Neural cell (in vitro differentiated cells): ENCODE measurements around the gene FHL2. TPM values are rescaled to one million over a fixed set of nuclear protein-coding genes. Genes with fewer than 3 reads are reported as not detected.

Experiments
- H2AFZ ChIP-seq: fragments of 200-600, 300-800 bp; sonication (generic), shearing (Covaris generic); 2 replicates; pipeline ENCODE4 v1.6.0; 2014; ENCODE audit warnings: low read depth, mild to moderate bottlenecking, antibody characterized with exemption, low read length, moderate library complexity
- H3F3A ChIP-seq: fragments of 200-600 bp; shearing (Covaris generic); 2 replicates; pipeline ENCODE4 v1.6.1; 2016; ENCODE audit warnings: mild to moderate bottlenecking, moderate library complexity, mixed read lengths, antibody characterized with exemption, low read length; ENCODE audit not compliant: insufficient read depth, poor library complexity, severe bottlenecking
- H3K27ac ChIP-seq: fragments of 200-600, 300-800 bp; sonication (generic), shearing (Covaris generic); 2 replicates; pipeline ENCODE4 v1.5.1; 2014; ENCODE audit warnings: mild to moderate bottlenecking, low read length, moderate library complexity
- H3K27me3 ChIP-seq: fragments of 300-800, 200-600 bp; sonication (generic), shearing (Covaris generic); 2 replicates; pipeline ENCODE4 v1.6.0; 2014; ENCODE audit warnings: mild to moderate bottlenecking, low read depth, low read length, moderate library complexity; ENCODE audit not compliant: insufficient read depth
- H3K36me3 ChIP-seq: fragments of 300-800, 200-600 bp; sonication (generic), shearing (Covaris generic); 2 replicates; pipeline ENCODE4 v1.5.1; 2014; ENCODE audit warnings: mild to moderate bottlenecking, antibody characterized with exemption, low read length, moderate library complexity; ENCODE audit not compliant: insufficient read depth
- H3K4me2 ChIP-seq: fragments of 300-800, 200-600 bp; sonication (generic), shearing (Covaris generic); 2 replicates; pipeline ENCODE4 v1.6.0; 2014; ENCODE audit warnings: mild to moderate bottlenecking, low read length
- H3K4me3 ChIP-seq: fragments of 300-800, 200-600 bp; sonication (generic), shearing (Covaris generic); 2 replicates; pipeline ENCODE4 v1.5.1; 2014; ENCODE audit warnings: mild to moderate bottlenecking, low read length, moderate library complexity
- H3K79me2 ChIP-seq: fragments of 200-600 bp; shearing (Covaris generic); replicated peaks from 2 replicates; pipeline ENCODE4 v1.6.0; 2014; ENCODE audit warnings: mild to moderate bottlenecking, low read length, moderate library complexity; ENCODE audit not compliant: insufficient read depth
- H3K9ac ChIP-seq: fragments of 300-800, 200-600 bp; sonication (generic), shearing (Covaris generic); 2 replicates; pipeline ENCODE4 v1.6.1; 2016; ENCODE audit warnings: mild to moderate bottlenecking, low read length, mixed read lengths
- H3K9me2 ChIP-seq: fragments of 200-600 bp; shearing (Covaris generic); 2 replicates; pipeline ENCODE4 v1.6.1; 2016; ENCODE audit warnings: mild to moderate bottlenecking, low read length, mixed read lengths; ENCODE audit not compliant: insufficient read depth
- H3K9me3 ChIP-seq: fragments of 200-600, 300-800 bp; sonication (generic), shearing (Covaris generic); 2 replicates; pipeline ENCODE4 v1.6.1; 2016; ENCODE audit warnings: mild to moderate bottlenecking, mixed run types, low read length, moderate library complexity, mixed read lengths
- H4K20me1 ChIP-seq: fragments of 200-600 bp; shearing (Covaris generic); 2 replicates; pipeline ENCODE4 v1.6.1; 2016; ENCODE audit warnings: mild to moderate bottlenecking, mixed run types; ENCODE audit not compliant: insufficient read depth
- EP300 ChIP-seq: fragments of 450-650 bp; conservative IDR thresholded peaks from 2 replicates; pipeline ENCODE4 v1.6.1; 2014; ENCODE audit warnings: antibody characterized with exemption, mild to moderate bottlenecking, moderate library complexity; ENCODE audit not compliant: poor library complexity, severe bottlenecking
- EZH2 ChIP-seq: fragments of 200-600, 300-800 bp; shearing (Covaris generic), sonication (generic); IDR thresholded peaks from 2 replicates; pipeline ENCODE4 v1.6.1; 2014; ENCODE audit warnings: antibody characterized with exemption, low read length, borderline replicate concordance, mild to moderate bottlenecking; ENCODE audit not compliant: insufficient read depth, poor library complexity, severe bottlenecking
- MXI1 ChIP-seq: fragments of 450-650 bp; conservative IDR thresholded peaks from 2 replicates; pipeline ENCODE4 v1.6.1; 2014; ENCODE audit warnings: antibody characterized with exemption, mild to moderate bottlenecking; ENCODE audit not compliant: poor library complexity, severe bottlenecking
- POLR2AphosphoS5 ChIP-seq: IDR thresholded peaks from 2 replicates; pipeline ENCODE4 v1.6.1; 2012
- RAD21 ChIP-seq: fragments of 450-650 bp; conservative IDR thresholded peaks from 2 replicates; pipeline ENCODE4 v1.6.1; 2014; ENCODE audit warnings: antibody characterized with exemption, mild to moderate bottlenecking, moderate library complexity
- SMC3 ChIP-seq: fragments of 450-650 bp; conservative IDR thresholded peaks from 2 replicates; pipeline ENCODE4 v1.6.1; 2014; ENCODE audit warnings: antibody characterized with exemption, mild to moderate bottlenecking, moderate library complexity; ENCODE audit not compliant: poor library complexity
- TAF1 ChIP-seq: IDR thresholded peaks from 2 replicates; pipeline ENCODE4 v1.6.1; 2012; ENCODE audit warnings: low read depth
- polyA plus RNA-seq: library from polyadenylated mRNA; depleted of rRNA; stranded (reverse); fragments of >200 nt; gene quantifications from 2 replicates; pipeline ENCODE4 v1.2.3, GENCODE V29; 2014
- TF ChIP-seq, protein P1 (sequence below): fragments of 450-650 bp; IDR thresholded peaks from 2 replicates; pipeline ENCODE4 v1.5.1; 2014; ENCODE audit warnings: antibody characterized with exemption, mild to moderate bottlenecking, moderate library complexity; ENCODE audit not compliant: poor library complexity, severe bottlenecking
- TF ChIP-seq, protein P2 (sequence below): IDR thresholded peaks from 2 replicates; pipeline ENCODE4 v1.6.1; 2012; ENCODE audit warnings: borderline replicate concordance

The FHL2 gene
- polyA plus RNA-seq, 1 donor from 2014 or later: 3.5 TPM

DNA sequence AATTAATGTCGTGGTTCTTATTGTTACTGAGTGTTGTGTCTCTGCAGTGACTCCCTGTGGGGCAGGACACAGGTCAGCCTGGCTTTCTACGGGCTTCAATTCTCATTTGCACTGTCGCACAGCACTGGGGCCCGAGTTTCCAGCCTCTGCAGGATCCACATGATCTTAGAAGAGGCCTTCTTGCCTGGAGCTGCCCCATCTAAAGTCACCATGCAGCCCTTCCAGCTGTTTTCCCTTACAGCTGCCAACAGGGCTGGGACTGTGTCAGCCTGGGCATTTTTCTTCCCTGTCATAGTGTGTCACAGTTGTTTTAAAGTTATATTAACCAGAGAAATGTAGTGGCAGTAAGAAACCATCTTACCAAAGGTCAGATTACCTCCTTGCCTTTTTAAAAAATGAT, 27.0 kb downstream of the FHL2 start:
- H3K9me2 ChIP-seq: no peaks in the 10 kb centered on the region
- H3F3A ChIP-seq: no peaks in the 10 kb centered on the region
- H3K36me3 ChIP-seq: no peaks in the 10 kb centered on the region
- no peak overlapping the region for H2AFZ ChIP-seq
- H3K9me3 ChIP-seq: no peaks in the 10 kb centered on the region
- H3K4me3 ChIP-seq: no peak overlapping the region
- no peak overlapping the region for H3K4me2 ChIP-seq
- no peaks in the 10 kb centered on the region for H3K27me3 ChIP-seq
- no peak overlapping the region for H3K9ac ChIP-seq
- no peaks in the 10 kb centered on the region for H4K20me1 ChIP-seq
- TF ChIP-seq EZH2 (no peak), RAD21 (no peak), SMC3 (no peak), EP300 (no peak), POLR2AphosphoS5 (no peak), MXI1 (no peak), TAF1 (no peak)
- TF ChIP-seq, protein P1, sequence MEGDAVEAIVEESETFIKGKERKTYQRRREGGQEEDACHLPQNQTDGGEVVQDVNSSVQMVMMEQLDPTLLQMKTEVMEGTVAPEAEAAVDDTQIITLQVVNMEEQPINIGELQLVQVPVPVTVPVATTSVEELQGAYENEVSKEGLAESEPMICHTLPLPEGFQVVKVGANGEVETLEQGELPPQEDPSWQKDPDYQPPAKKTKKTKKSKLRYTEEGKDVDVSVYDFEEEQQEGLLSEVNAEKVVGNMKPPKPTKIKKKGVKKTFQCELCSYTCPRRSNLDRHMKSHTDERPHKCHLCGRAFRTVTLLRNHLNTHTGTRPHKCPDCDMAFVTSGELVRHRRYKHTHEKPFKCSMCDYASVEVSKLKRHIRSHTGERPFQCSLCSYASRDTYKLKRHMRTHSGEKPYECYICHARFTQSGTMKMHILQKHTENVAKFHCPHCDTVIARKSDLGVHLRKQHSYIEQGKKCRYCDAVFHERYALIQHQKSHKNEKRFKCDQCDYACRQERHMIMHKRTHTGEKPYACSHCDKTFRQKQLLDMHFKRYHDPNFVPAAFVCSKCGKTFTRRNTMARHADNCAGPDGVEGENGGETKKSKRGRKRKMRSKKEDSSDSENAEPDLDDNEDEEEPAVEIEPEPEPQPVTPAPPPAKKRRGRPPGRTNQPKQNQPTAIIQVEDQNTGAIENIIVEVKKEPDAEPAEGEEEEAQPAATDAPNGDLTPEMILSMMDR: no peak
- TF ChIP-seq, protein P2, sequence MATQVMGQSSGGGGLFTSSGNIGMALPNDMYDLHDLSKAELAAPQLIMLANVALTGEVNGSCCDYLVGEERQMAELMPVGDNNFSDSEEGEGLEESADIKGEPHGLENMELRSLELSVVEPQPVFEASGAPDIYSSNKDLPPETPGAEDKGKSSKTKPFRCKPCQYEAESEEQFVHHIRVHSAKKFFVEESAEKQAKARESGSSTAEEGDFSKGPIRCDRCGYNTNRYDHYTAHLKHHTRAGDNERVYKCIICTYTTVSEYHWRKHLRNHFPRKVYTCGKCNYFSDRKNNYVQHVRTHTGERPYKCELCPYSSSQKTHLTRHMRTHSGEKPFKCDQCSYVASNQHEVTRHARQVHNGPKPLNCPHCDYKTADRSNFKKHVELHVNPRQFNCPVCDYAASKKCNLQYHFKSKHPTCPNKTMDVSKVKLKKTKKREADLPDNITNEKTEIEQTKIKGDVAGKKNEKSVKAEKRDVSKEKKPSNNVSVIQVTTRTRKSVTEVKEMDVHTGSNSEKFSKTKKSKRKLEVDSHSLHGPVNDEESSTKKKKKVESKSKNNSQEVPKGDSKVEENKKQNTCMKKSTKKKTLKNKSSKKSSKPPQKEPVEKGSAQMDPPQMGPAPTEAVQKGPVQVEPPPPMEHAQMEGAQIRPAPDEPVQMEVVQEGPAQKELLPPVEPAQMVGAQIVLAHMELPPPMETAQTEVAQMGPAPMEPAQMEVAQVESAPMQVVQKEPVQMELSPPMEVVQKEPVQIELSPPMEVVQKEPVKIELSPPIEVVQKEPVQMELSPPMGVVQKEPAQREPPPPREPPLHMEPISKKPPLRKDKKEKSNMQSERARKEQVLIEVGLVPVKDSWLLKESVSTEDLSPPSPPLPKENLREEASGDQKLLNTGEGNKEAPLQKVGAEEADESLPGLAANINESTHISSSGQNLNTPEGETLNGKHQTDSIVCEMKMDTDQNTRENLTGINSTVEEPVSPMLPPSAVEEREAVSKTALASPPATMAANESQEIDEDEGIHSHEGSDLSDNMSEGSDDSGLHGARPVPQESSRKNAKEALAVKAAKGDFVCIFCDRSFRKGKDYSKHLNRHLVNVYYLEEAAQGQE: no peak
- H3K79me2 ChIP-seq: no peaks in the 10 kb centered on the region
- no peak overlapping the region for H3K27ac ChIP-seq

DNA sequence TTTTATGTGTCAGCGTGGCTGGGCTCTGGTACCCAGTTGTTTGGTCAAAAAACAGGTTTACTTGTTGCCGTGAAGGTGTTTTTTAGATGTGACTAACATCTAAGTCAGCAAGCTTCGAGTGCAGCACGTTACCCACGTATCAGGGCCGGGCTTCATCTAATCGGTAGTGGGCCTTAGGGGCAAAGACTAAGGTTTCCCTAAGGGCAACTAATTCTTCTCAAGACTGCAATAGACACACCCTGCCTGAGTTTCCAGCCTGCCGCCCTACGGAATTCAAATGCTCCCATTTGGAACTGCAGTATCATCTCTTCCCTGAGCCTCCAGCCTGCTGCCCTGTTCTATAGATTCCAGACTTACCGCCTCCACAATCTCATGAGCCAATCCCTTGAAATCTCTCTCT, 27.7 kb downstream of the FHL2 start:
- Histone ChIP-seq H3K9ac (no peak overlapping the region), H3K27ac (no peak overlapping the region), H3F3A (no peaks in the 10 kb centered on the region)

More for the DNA sequence above, 27.7 kb downstream of the FHL2 start:
- Histone ChIP-seq H3K4me3 (no peak overlapping the region), H3K27me3 (no peaks in the 10 kb centered on the region), H3K9me2 (no peaks in the 10 kb centered on the region), H3K79me2 (no peaks in the 10 kb centered on the region), H4K20me1 (no peaks in the 10 kb centered on the region), H3K9me3 (no peaks in the 10 kb centered on the region), H3K4me2 (no peak overlapping the region), H2AFZ (no peak overlapping the region), H3K36me3 (no peaks in the 10 kb centered on the region)
- no peak for TF ChIP-seq EP300
- no peak for TF ChIP-seq EZH2
- TF ChIP-seq, protein P1: no peak
- TF ChIP-seq SMC3: no peak
- no peak for TF ChIP-seq MXI1
- no peak for TF ChIP-seq RAD21
- TF ChIP-seq POLR2AphosphoS5: no peak
- TF ChIP-seq TAF1: no peak
- TF ChIP-seq, protein P2: no peak
